Measurements from ENCODE around the gene ABCB6.

ABCB6 gene

DNA sequence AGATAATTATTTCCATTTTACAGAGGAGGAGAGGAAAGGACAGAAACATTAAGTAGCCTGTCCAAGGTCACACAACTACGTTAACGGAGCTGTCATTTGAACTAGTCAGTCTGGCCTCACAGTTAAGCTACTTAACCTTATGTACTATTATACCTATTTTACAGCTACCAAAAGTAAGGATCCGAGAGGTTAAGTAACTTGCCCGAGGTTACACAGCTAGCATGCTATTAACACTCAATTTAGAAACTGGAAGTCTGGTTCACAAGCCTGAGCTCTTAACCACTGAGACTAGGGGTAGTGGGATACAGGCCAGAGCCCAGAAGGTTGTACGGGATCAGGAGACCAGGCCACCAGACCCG lies 26.0 kb upstream of the ABCB6 start:
- H3K27ac ChIP-seq, result peak overlapping the region; percentile 95 to 97
- H3K4me3 ChIP-seq, result peak overlapping the region; percentile 92
- TF ChIP-seq, protein P1, sequence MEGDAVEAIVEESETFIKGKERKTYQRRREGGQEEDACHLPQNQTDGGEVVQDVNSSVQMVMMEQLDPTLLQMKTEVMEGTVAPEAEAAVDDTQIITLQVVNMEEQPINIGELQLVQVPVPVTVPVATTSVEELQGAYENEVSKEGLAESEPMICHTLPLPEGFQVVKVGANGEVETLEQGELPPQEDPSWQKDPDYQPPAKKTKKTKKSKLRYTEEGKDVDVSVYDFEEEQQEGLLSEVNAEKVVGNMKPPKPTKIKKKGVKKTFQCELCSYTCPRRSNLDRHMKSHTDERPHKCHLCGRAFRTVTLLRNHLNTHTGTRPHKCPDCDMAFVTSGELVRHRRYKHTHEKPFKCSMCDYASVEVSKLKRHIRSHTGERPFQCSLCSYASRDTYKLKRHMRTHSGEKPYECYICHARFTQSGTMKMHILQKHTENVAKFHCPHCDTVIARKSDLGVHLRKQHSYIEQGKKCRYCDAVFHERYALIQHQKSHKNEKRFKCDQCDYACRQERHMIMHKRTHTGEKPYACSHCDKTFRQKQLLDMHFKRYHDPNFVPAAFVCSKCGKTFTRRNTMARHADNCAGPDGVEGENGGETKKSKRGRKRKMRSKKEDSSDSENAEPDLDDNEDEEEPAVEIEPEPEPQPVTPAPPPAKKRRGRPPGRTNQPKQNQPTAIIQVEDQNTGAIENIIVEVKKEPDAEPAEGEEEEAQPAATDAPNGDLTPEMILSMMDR (IDR thresholded peaks at IDR 0.05), result no peak
- no peak for DNase-seq (ENCODE audit: low spot score)

DNA sequence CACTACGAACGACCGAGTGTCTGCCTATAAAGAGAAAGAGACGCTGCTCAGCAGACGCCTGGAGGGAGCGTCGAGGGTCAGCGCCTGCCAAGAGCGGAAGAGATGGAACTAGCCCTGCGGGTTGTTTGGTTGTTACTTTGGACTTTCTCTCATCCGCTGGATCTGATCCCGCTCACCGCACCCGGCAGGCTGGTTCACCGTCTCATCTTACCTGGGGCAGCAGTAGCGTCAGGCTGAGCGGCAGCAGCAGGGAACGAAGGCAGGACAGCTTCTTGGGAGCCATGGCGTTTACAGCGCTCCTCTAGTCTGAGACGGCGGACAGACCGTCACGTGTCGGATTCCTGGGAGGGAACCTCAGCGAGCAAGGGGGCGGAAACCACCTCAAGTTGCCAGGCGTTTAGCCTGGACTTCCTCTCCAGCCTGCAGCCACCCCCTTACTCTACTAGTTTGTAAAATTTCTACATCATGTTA lies 24.6 kb upstream of the ABCB6 start:
- Histone ChIP-seq H3K4me3 (no peak overlapping the region), H3K27ac (no peak overlapping the region)
- TF ChIP-seq, protein P1 (IDR thresholded peaks at IDR 0.05), result no peak
- DNase-seq (ENCODE audit: low spot score), result no peak

DNA sequence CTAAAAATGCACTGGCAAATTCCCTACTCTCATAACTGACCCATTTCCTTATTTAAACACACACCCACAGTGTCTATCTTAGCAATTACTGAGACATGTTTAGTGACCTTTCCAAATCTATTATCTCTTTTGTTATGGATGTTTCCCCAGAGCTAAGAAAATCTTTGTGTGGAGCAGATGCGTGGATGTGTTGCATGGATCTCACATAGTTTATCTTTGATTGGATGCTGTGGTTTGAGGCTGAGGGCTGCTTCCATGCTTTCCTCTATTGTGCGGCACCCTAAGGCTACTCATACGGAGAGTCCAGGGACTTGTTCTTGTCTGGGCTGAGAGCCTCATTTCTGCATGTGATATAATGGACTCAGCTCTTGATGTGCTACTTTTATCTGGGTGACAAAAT lies 15.6 kb upstream of the ABCB6 start:
- TF ChIP-seq, protein P1 (IDR thresholded peaks at IDR 0.05), result no peak
- DNase-seq (ENCODE audit: low spot score), result no peak
- Histone ChIP-seq H3K27ac (no peak overlapping the region), H3K4me3 (no peak overlapping the region)

DNA sequence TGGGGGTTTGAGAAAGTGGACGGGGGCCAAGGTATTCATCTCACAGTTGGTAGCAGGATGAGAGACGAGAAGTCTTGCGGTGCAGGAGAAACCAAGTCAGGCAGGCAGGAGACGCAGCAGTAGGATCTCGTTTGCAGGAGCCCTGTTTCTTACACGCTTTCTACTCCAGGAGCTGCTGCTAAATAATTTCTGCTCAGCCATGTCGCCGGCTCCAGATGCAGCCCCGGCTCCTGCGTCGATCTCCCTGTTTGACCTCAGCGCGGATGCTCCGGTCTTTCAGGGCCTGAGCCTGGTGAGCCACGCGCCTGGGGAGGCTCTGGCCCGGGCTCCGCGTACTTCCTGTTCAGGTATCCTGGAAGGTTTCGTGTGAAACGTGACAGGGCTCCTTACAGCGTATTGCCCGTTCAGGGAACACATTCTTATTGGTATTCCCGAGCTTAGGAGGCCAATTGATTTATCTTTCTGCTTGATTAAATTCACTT lies 11.3 kb upstream of the ABCB6 start:
- DNase-seq (ENCODE audit: low spot score), result no peak
- peak overlapping the region; percentile 91 to 96 for H3K27ac ChIP-seq
- TF ChIP-seq, protein P1 (IDR thresholded peaks at IDR 0.05), result no peak
- peak overlapping the region; percentile 86 for H3K4me3 ChIP-seq

DNA sequence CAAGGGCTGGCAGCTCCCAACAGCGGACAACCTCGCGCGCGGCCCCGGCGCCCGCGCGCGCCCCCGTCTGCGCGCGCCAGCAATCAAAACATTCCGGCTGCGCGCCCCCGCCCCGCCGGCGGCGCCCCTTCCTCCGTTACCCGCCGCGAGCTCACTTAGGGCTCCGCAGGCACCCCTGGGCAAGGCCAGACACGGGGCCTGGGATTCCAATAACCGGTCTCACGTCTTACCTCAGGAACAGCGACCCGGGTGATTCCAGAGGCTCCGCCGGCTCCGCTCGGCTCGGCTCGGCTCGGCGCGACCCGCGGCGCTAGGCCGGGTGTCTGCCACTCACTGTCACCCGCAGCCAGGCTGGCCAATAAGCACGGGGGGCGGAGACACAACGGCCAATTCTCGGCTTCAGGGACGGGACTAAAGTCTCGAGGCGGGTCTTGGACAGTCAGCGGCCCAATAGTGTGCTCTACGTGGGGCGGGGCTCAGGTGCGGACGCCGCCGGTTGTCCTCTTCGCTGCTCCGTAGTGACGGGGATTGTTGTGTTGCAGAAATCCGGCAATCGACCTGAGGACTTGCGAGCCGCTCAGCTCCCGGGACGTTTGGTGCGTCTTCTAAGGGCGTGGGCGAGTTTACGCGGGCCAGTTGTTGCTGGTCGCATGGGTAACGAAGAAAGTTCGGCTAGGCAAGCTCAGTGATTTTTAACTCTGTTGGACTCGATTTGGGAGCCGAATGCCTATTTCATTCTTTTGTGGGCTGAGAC lies 10.7 kb upstream of the ABCB6 start, which contains the start of the genes ANKZF1 and ATG9A:
ANKZF1 (plus strand) TSS at position 502 of the 754 bp plus-strand sequence. CDS start 452 bp downstream, outside the sequence.
ATG9A (minus strand) TSS at position 332 of the 754 bp plus-strand sequence. CDS start 1,612 bp downstream, outside the sequence.
- Histone ChIP-seq H3K4me3 (peak within 1 kb of the TSS; percentile 86), H3K27ac (peak within 1 kb of the TSS; percentile 91 to 96)
- TF ChIP-seq, protein P1 (IDR thresholded peaks at IDR 0.05), result no peak
- DNase-seq (ENCODE audit: low spot score), result peak; percentile 100

DNA sequence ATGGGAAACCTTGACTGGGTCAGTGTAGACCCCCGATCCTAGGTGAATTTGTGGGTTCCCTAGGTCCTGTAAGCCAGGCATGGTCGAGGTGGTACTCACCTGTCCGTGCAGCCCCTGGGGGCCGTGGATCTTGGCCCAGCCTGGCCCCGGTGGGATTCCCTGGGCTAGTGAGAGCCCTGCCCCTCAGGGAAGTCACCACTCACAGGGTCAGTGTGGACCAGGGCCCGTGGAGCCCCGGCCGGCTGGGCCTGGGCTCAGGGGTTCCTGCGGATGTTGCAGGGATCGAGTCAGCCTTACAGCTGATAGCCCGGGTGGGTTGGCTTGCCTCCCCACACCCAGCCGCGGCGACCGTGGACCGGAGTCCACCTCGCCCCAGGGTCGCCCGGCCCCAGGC lies 10.2 kb upstream of the ABCB6 start:
- DNase-seq (ENCODE audit: low spot score), result no peak
- Histone ChIP-seq H3K27ac (peak overlapping the region; percentile 91 to 96), H3K4me3 (peak overlapping the region; percentile 86)
- TF ChIP-seq, protein P1 (IDR thresholded peaks at IDR 0.05), result no peak
